AG20443 (cell line): ENCODE results near the gene FAM228A.
"Not testable (repeated sequence)": the region's sequence is repeated elsewhere in the genome, so short reads cannot be mapped to it uniquely, and the experiment has no call there.

ENCODE experiments used
- DNase-seq: peaks from one replicate; pipeline ENCODE4 v3.0.0; 2012; ENCODE audit warnings: low spot score, mixed read lengths

FAM228A gene

GRCh38 chr2:24174851-24175277 is at the start of gene FAM228A:
FAM228A (plus strand) TSS chr2:24175053; CDS start chr2:24175481, 428 bp downstream.
- peak; percentile 77 for DNase-seq

GRCh38 chr2:24125956-24126355 is 48.9 kb upstream of the FAM228A start:
- DNase-seq, result no peak

- DNase-seq, result no peak
Measured at GRCh38 chr2:24132543-24132942, 42.3 kb upstream of the FAM228A start.

- DNase-seq, result not testable (repeated sequence)
Measured at GRCh38 chr2:24140305-24140704, 34.5 kb upstream of the FAM228A start.

GRCh38 chr2:24147364-24147763 is 27.5 kb upstream of the FAM228A start:
- DNase-seq, result no peak

- no peak for DNase-seq
Measured at GRCh38 chr2:24152413-24153197, 22.2 kb upstream of the FAM228A start.

GRCh38 chr2:24153478-24153877 is 21.4 kb upstream of the FAM228A start:
- no peak for DNase-seq

GRCh38 chr2:24158131-24158530 is 16.7 kb upstream of the FAM228A start:
- no peak for DNase-seq

- DNase-seq, result no peak
Measured at GRCh38 chr2:24159708-24160107, 15.1 kb upstream of the FAM228A start.

GRCh38 chr2:24160761-24161160 is 14.1 kb upstream of the FAM228A start:
- DNase-seq, result no peak

GRCh38 chr2:24162494-24162893 is 12.4 kb upstream of the FAM228A start:
- DNase-seq, result no peak

GRCh38 chr2:24163186-24163585 is 11.7 kb upstream of the FAM228A start:
- DNase-seq, result no peak

- DNase-seq, result no peak
Measured at GRCh38 chr2:24163601-24164000, 11.3 kb upstream of the FAM228A start.

- DNase-seq, result peak; percentile 42
Measured at GRCh38 chr2:24164416-24164973, 10.4 kb upstream of the FAM228A start.

GRCh38 chr2:24169023-24169422 is 5.8 kb upstream of the FAM228A start:
- DNase-seq, result no peak

GRCh38 chr2:24175631-24176187 is 856 bp downstream of the FAM228A start:
- peak; percentile 79 for DNase-seq

- no peak for DNase-seq
Measured at GRCh38 chr2:24176326-24176725, 1.5 kb downstream of the FAM228A start.

- DNase-seq, result no peak
Measured at GRCh38 chr2:24179683-24180082, 4.8 kb downstream of the FAM228A start.

GRCh38 chr2:24181849-24182248 is 7.0 kb downstream of the FAM228A start:
- DNase-seq, result no peak

- DNase-seq, result no peak
Measured at GRCh38 chr2:24182507-24182906, 7.7 kb downstream of the FAM228A start.

GRCh38 chr2:24183366-24184069 is 8.7 kb downstream of the FAM228A start:
- no peak for DNase-seq

- DNase-seq, result no peak
Measured at GRCh38 chr2:24189551-24189950, 14.7 kb downstream of the FAM228A start.

- DNase-seq, result no peak
Measured at GRCh38 chr2:24190503-24190902, 15.7 kb downstream of the FAM228A start.
